Measurements from ENCODE around the gene APOL1.

APOL1 gene

DNA sequence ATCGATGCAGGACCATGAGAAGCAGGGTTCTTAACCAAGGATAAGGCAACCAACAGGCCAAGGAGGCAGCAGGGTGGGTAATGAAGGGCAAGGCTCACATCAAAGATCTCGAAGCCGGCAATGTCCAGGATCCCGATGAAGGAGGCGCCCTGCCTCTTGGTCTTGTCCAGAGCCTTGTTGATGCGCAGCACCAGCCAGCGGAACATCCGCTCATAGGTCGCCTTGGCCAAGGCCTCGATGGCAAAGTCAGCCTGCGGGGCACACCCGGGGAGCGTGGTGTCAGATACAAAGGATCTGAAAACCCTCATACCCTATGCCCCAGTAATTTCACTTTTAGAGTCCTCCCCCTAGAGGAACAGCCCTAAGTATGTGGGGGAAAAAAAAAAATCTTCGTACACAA lies 63.5 kb downstream of the APOL1 start:
- H3K4me2 ChIP-seq (ENCODE audit: low read length): no peak overlapping the region
- no peaks in the 10 kb centered on the region for H3K9me3 ChIP-seq (ENCODE audit: control insufficient read depth, low read length)
- H3K4me1 ChIP-seq: no peaks in the 10 kb centered on the region
- no peak overlapping the region for H2AFZ ChIP-seq
- H3K4me3 ChIP-seq (ENCODE audit: low read depth, low read length): no peak overlapping the region
- no peaks in the 10 kb centered on the region for H3K79me2 ChIP-seq
- H3K27me3 ChIP-seq (ENCODE audit: control insufficient read depth, insufficient read depth, low read length): no peaks in the 10 kb centered on the region
- no peak for TF ChIP-seq CTCF (IDR thresholded peaks at IDR 0.05)
- H3K9ac ChIP-seq: no peak overlapping the region
- H3K36me3 ChIP-seq (ENCODE audit: control insufficient read depth, insufficient read depth, low read length): no peaks in the 10 kb centered on the region
- no peak overlapping the region for H3K27ac ChIP-seq

Data from parathyroid adenoma (tissue), 2 donors.